Putamen (tissue), 1 donor: ENCODE data around the gene CORO2B.

ENCODE experiments used
- DNase-seq: peaks from one replicate; pipeline ENCODE4 v3.0.0-alpha.2; 2016; ENCODE audit warnings: low spot score

Gene CORO2B

GRCh38 chr15:68650901-68651709 lies 72.3 kb downstream of the CORO2B start:
- DNase-seq = no peak

GRCh38 chr15:68651916-68652525 lies 73.2 kb downstream of the CORO2B start:
- peak; percentile 91 for DNase-seq

- no peak for DNase-seq
Measured at GRCh38 chr15:68653031-68653635, 74.3 kb downstream of the CORO2B start.

GRCh38 chr15:68653801-68654200 lies 75.0 kb downstream of the CORO2B start:
- peak; percentile 86 for DNase-seq

- no peak for DNase-seq
Measured at GRCh38 chr15:68654786-68655560, 76.2 kb downstream of the CORO2B start.

- no peak for DNase-seq
Measured at GRCh38 chr15:68655686-68656437, 77.1 kb downstream of the CORO2B start.

- no peak for DNase-seq
Measured at GRCh38 chr15:68656438-68656739, 77.6 kb downstream of the CORO2B start.

GRCh38 chr15:68658151-68658550 lies 79.4 kb downstream of the CORO2B start:
- DNase-seq = no peak

GRCh38 chr15:68658641-68659358 lies 80.0 kb downstream of the CORO2B start:
- DNase-seq = no peak

GRCh38 chr15:68663526-68663925 lies 84.7 kb downstream of the CORO2B start:
- DNase-seq = no peak

GRCh38 chr15:68666120-68666811 lies 87.5 kb downstream of the CORO2B start:
- no peak for DNase-seq

- DNase-seq = no peak
Measured at GRCh38 chr15:68666812-68667450, 88.1 kb downstream of the CORO2B start.

- no peak for DNase-seq
Measured at GRCh38 chr15:68667800-68668625, 89.2 kb downstream of the CORO2B start.

GRCh38 chr15:68668926-68669600 lies 90.3 kb downstream of the CORO2B start:
- DNase-seq = no peak

- no peak for DNase-seq
Measured at GRCh38 chr15:68672251-68672650, 93.5 kb downstream of the CORO2B start.

- no peak for DNase-seq
Measured at GRCh38 chr15:68672781-68673205, 94.0 kb downstream of the CORO2B start.

GRCh38 chr15:68674975-68675374 lies 96.2 kb downstream of the CORO2B start:
- DNase-seq = no peak

- DNase-seq = no peak
Measured at GRCh38 chr15:68676011-68676605, 97.3 kb downstream of the CORO2B start.
